ENCODE results near the gene TICRR.
A peak's percentile ranks its signal among the peaks of the same experiment; 100 is the strongest.
"Not testable (repeated sequence)": the region's sequence is repeated elsewhere in the genome, so short reads cannot be mapped to it uniquely, and the experiment has no call there.

The TICRR gene

DNA sequence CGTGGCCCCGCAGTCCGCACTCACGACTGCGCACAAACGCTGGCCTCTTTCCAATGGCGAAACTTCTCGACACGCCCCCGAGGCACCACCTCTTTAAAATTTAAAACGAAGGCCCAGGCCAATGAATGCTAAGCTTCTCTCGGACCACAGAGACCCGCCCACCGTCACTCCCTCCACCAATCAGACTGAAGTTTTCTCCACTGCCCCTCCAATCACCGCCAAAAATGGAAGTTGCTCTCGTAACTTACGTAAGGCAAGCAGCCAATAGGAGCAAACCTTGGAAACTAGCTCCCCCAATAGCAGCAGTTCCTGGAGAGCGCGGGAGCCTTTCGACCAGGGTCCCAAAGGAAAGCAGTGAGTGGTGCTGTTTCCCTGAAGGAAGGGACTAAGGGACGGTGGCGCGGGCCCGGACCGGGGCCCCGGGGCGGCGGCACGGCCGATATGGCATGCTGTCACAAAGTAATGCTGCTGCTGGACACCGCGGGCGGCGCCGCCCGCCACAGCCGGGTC is at the start of gene TICRR:
Gene TICRR (plus strand): TSS at position 324 of the 510 bp plus-strand sequence. CDS start 118 bp downstream, at position 442.
- DNase-seq (ENCODE audit: low spot score), result peak; percentile 96
- Mint-ChIP-seq H3K27ac (peak within 1 kb of the TSS; percentile 80), H3K36me3 (ENCODE audit: low read depth) (peaks cover 26% of the 10 kb centered on the region), H3K4me1 (ENCODE audit: low read depth) (peaks cover 24% of the 10 kb centered on the region), H3K9me3 (no peaks in the 10 kb centered on the region), H3K4me3 (peak within 1 kb of the TSS; percentile 91), H3K27me3 (ENCODE audit: low read depth) (peaks cover 18% of the 10 kb centered on the region)

- Mint-ChIP-seq H3K36me3 (ENCODE audit: low read depth) (no peaks in the 10 kb centered on the region), H3K27ac (no peak overlapping the region), H3K27me3 (ENCODE audit: low read depth) (peaks cover 4% of the 10 kb centered on the region), H3K4me1 (ENCODE audit: low read depth) (no peaks in the 10 kb centered on the region), H3K9me3 (no peaks in the 10 kb centered on the region), H3K4me3 (no peak overlapping the region)
- no peak for DNase-seq (ENCODE audit: low spot score)
Measured at GRCh38 chr15:89526181-89526580, 49.1 kb upstream of the TICRR start.

DNA sequence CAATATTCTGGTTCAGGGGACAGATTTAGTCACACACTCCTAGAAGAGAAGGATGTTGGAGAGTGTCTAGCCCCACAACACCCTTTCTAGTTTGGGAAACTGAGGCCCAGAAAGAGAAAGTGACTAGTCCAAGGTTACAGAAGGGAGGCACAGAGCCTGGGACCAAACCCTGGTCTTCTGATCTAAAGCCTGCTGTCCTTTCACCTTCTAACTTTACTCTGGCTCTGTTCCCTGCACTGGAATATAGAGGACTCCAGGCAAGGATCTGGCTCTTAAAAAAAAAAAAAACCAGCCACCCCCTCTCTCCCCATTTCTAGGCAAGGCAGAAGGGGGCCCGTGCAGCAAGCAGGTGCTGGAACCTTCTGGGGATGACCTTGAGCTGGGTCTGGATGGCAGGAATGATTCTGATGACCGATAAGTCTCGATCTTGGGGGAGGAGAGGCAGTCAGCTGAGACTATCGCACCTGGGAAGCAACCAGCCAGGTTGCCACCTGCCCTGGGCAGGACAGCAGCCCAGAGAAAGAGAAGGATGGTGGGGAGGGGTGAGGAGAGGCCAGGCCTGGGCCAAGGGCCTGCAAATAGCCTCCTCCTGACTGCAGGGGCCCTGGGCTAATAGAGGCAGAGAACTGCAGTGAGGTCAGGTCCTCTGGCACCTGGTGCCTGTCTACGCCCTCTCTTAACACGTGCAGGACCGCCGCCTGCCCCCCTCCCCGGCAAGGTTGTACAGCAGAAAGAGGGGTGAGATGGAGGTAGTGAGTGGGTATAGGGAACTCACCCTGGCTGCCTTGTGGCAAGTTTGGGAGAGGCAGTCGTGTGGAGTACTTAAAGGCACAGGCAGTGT is 48.4 kb upstream of the TICRR start:
- Mint-ChIP-seq H3K4me1 (ENCODE audit: low read depth) (no peaks in the 10 kb centered on the region), H3K4me3 (no peak overlapping the region), H3K36me3 (ENCODE audit: low read depth) (no peaks in the 10 kb centered on the region), H3K27me3 (ENCODE audit: low read depth) (peaks cover 4% of the 10 kb centered on the region), H3K9me3 (no peaks in the 10 kb centered on the region), H3K27ac (no peak overlapping the region)
- DNase-seq (ENCODE audit: low spot score), result no peak

GRCh38 chr15:89528757-89529352 is 46.4 kb upstream of the TICRR start:
- Mint-ChIP-seq H3K27me3 (ENCODE audit: low read depth) (peaks cover 3% of the 10 kb centered on the region), H3K4me3 (no peak overlapping the region), H3K4me1 (ENCODE audit: low read depth) (peaks cover 2% of the 10 kb centered on the region), H3K27ac (no peak overlapping the region), H3K9me3 (peaks cover under 1% of the 10 kb centered on the region), H3K36me3 (ENCODE audit: low read depth) (no peaks in the 10 kb centered on the region)
- no peak for DNase-seq (ENCODE audit: low spot score)

DNA sequence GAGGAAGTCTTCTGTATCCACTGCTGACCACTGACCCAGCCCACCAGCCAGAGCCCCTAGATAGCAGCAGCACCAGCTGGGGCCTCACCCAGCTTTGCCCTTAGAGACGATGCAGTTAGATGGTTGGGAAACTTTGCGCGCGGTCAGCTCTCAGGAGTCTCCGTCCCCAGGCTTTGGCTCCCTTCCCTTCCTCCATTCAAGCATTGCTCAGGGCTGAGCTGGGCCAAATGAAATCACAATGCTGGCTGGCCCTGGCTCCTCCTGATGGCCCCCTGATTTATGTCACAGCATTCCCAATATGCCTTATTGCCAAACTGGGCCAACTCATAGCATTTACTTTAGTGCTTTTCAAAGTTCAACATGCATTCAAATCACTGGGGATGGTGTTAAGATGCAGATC is 44.3 kb upstream of the TICRR start:
- Mint-ChIP-seq H3K4me1 (ENCODE audit: low read depth) (peaks cover 2% of the 10 kb centered on the region), H3K27ac (no peak overlapping the region), H3K36me3 (ENCODE audit: low read depth) (peaks cover 4% of the 10 kb centered on the region), H3K27me3 (ENCODE audit: low read depth) (peaks cover 9% of the 10 kb centered on the region), H3K9me3 (peaks cover 4% of the 10 kb centered on the region), H3K4me3 (no peak overlapping the region)
- DNase-seq (ENCODE audit: low spot score), result no peak

GRCh38 chr15:89531796-89532537 is 43.3 kb upstream of the TICRR start:
- Mint-ChIP-seq H3K27ac (no peak overlapping the region), H3K9me3 (peaks cover 4% of the 10 kb centered on the region), H3K36me3 (ENCODE audit: low read depth) (peaks cover 4% of the 10 kb centered on the region), H3K4me3 (no peak overlapping the region), H3K4me1 (ENCODE audit: low read depth) (peaks cover 2% of the 10 kb centered on the region), H3K27me3 (ENCODE audit: low read depth) (peaks cover 9% of the 10 kb centered on the region)
- no peak for DNase-seq (ENCODE audit: low spot score)

DNA sequence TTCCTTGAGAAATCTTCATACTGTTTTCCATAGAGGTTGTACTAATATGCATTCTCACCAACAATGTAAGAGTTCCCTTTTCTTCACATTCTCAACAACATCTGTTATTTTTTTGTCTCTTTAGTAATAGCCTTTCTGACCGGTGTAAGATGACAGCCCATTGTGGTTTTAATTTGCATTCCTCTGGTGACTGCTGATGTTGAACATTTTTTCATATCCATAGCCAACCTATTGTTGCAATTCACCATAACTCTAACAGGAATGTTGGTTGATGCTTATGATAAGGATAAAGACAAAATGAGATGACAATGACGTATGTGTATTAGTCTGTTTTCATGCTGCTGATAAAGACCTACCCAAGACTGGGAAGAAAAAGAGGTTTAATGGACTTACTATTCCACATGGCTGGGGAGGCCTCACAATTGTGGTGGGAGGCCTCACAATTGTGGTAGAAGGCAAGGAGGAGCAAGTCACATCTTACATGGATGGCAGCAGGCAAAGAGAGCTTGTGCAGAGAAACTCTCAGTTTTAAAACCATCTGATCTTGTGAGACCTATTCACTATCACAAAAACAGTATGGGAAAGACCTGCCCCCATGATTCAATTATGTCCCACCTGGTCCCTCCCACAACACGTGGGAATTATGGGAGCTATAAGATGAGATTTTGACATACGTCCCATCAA is 41.3 kb upstream of the TICRR start:
- H3K27me3 Mint-ChIP-seq (ENCODE audit: low read depth), result peaks cover 9% of the 10 kb centered on the region
- H3K4me3 Mint-ChIP-seq, result no peak overlapping the region
- peaks cover 14% of the 10 kb centered on the region for H3K9me3 Mint-ChIP-seq
- H3K4me1 Mint-ChIP-seq (ENCODE audit: low read depth), result peaks cover 2% of the 10 kb centered on the region
- no peak for DNase-seq (ENCODE audit: low spot score)
- no peak overlapping the region for H3K27ac Mint-ChIP-seq
- peaks cover 4% of the 10 kb centered on the region for H3K36me3 Mint-ChIP-seq (ENCODE audit: low read depth)

DNA sequence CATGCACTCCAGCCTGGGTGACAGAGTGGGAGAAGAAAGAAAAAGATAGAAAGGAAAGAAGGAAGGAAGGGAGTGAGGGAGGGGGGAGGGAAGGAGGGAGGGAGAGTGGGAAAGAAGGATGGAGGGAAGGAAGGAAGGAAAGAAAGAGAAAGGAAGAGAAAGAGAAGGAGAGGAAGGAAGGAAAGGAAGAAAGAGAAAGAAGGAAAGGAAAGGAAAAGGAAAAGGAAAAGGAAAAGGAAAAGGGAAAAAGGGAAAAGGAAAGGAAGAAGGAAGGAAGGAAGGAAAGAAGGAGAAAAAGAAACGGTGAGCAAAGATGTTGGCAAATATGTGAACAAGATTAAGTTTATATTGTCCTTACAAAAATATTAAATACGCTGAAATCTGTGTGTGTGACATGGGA is 36.2 kb upstream of the TICRR start:
- Mint-ChIP-seq H3K4me1 (ENCODE audit: low read depth) (no peaks in the 10 kb centered on the region), H3K4me3 (no peak overlapping the region), H3K9me3 (peaks cover 12% of the 10 kb centered on the region), H3K27ac (no peak overlapping the region), H3K27me3 (ENCODE audit: low read depth) (peaks cover 18% of the 10 kb centered on the region), H3K36me3 (ENCODE audit: low read depth) (peaks cover 3% of the 10 kb centered on the region)
- no peak for DNase-seq (ENCODE audit: low spot score)

DNA sequence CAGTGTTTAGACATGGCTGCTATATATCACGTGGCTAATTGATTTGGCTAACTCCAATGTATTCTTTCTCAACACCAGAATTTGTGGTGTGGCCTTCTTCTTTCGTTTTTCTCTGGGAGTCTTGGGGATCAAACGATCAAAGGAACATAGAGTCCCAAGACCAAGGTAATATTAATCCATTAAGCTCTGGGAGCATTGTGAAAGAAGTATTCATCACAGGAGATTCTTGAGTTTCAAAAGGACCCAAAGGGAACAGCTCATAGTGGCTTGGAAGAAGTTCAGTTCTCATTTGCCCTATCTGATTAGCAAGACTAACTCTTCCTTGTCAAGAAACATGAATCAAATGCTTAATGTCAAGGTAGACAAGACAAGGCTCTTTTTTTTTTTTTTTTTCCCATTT is 32.9 kb upstream of the TICRR start:
- Mint-ChIP-seq H3K36me3 (ENCODE audit: low read depth) (no peaks in the 10 kb centered on the region), H3K27ac (no peak overlapping the region), H3K27me3 (ENCODE audit: low read depth) (peaks cover 20% of the 10 kb centered on the region), H3K9me3 (peaks cover 10% of the 10 kb centered on the region), H3K4me1 (ENCODE audit: low read depth) (no peaks in the 10 kb centered on the region), H3K4me3 (no peak overlapping the region)
- DNase-seq (ENCODE audit: low spot score), result no peak

GRCh38 chr15:89543389-89543788 is 31.9 kb upstream of the TICRR start:
- H3K27me3 Mint-ChIP-seq (ENCODE audit: low read depth), result peaks cover 20% of the 10 kb centered on the region

DNA sequence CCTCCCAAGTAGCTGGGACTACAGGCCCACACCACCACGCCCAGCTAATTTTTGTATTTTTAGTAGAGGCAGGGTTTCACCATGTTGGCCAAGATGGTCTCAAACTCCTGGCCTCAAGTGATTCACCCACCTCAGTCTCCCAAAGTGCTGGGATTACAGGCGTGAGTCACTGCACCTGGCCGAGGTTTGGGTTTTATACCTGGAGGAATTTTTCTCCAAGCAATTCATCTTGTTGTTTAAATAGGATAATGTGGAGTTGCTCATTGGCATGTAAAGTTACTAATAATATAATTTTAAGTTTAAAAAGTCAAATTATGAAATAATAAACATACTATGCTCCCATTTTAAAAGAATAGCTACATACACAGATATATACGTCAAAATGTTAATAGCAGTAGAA is 26.1 kb upstream of the TICRR start:
- H3K9me3 Mint-ChIP-seq; H3K4me3 Mint-ChIP-seq; H3K36me3 Mint-ChIP-seq (ENCODE audit: low read depth); H3K27ac Mint-ChIP-seq; H3K27me3 Mint-ChIP-seq (ENCODE audit: low read depth); H3K4me1 Mint-ChIP-seq (ENCODE audit: low read depth); DNase-seq (ENCODE audit: low spot score): not testable (repeated sequence)

More at GRCh38 chr15:89543389-89543788, 31.9 kb upstream of the TICRR start:
- Mint-ChIP-seq H3K4me3 (no peak overlapping the region), H3K4me1 (ENCODE audit: low read depth) (no peaks in the 10 kb centered on the region), H3K36me3 (ENCODE audit: low read depth) (no peaks in the 10 kb centered on the region), H3K9me3 (no peaks in the 10 kb centered on the region), H3K27ac (no peak overlapping the region)
- no peak for DNase-seq (ENCODE audit: low spot score)

DNA sequence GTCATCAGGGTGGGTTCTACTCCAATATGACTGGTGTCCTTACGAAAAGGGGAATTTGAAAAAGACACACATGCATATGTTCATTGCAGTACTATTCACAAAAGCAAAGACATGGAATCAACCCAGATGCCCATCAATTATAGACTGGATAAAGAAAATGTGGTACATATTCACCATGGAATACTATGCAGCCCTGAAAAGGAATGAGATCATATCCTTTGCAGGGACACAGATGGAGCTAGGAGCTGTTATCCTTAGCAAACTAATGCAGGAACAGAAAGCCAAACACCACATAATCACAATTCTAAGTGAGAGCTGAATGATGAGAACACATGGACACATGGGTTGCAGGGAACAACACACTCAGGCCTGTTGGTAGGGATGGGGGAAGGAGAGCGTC is 24.8 kb upstream of the TICRR start:
- Mint-ChIP-seq H3K4me1 (ENCODE audit: low read depth) (no peaks in the 10 kb centered on the region), H3K36me3 (ENCODE audit: low read depth) (no peaks in the 10 kb centered on the region), H3K9me3 (no peaks in the 10 kb centered on the region), H3K27me3 (ENCODE audit: low read depth) (peaks cover 6% of the 10 kb centered on the region), H3K27ac (no peak overlapping the region), H3K4me3 (no peak overlapping the region)
- no peak for DNase-seq (ENCODE audit: low spot score)

GRCh38 chr15:89551550-89551949 is 23.7 kb upstream of the TICRR start:
- no peak for DNase-seq (ENCODE audit: low spot score)
- Mint-ChIP-seq H3K27ac (no peak overlapping the region), H3K4me3 (no peak overlapping the region), H3K4me1 (ENCODE audit: low read depth) (no peaks in the 10 kb centered on the region), H3K9me3 (no peaks in the 10 kb centered on the region), H3K36me3 (ENCODE audit: low read depth) (no peaks in the 10 kb centered on the region), H3K27me3 (ENCODE audit: low read depth) (peaks cover 2% of the 10 kb centered on the region)

All from T-helper 2 cell treated with Interferon-gamma antibody and Interleukin-4, amounts not matched to agents 5 μg/mL and 100 μg/mL, for 36 hours (primary cell).